HG03442 (cell line): ENCODE results near the gene PALS1.
"Not testable (repeated sequence)": the region's sequence is repeated elsewhere in the genome, so short reads cannot be mapped to it uniquely, and the experiment has no call there.

Experiments
- ATAC-seq: cut with Tn5 transposase; IDR thresholded peaks from one replicate; pipeline ENCODE4 v1.9.1; 2021; ENCODE audit warnings: mild to moderate bottlenecking, moderate library complexity; ENCODE audit not compliant: unreplicated experiment

The PALS1 gene

DNA sequence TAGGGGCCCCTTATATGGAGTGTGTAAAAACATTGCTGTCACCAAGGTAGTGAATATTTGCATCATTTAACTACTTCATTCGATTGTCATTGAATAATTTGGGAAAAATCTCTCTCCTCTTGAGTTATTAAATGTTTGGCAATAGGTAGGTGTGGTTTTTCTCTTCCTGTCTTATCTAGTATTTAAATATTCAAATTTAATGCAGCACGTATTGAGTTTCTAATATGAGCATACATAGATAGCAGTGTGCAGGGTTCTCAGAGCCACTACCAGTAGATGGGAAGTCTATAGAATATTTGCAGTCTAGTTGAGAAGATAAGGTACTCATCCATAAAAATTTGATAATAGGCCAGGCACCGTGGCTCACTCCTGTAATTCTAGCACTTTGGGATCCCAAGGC lies 16.7 kb downstream of the PALS1 start:
- no peak for ATAC-seq

DNA sequence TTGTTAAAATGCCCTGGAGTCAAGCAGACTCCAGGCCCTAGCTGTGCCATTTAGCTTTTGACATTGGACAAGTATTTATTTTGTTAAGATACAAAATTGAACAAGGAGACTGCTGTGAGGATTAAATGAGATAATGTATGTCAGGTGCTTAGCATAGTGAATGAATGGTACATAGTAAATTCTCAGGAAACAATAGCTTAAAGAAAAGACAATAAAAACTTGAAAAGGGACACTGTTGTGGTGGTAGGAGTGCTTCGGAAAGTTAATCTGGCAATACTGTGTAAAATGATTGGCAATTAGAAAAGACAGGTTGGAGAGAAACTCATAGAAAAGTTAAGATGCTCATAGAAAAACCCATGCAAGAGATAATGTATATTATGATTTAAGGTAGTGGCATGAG lies 19.7 kb downstream of the PALS1 start:
- no peak for ATAC-seq

DNA sequence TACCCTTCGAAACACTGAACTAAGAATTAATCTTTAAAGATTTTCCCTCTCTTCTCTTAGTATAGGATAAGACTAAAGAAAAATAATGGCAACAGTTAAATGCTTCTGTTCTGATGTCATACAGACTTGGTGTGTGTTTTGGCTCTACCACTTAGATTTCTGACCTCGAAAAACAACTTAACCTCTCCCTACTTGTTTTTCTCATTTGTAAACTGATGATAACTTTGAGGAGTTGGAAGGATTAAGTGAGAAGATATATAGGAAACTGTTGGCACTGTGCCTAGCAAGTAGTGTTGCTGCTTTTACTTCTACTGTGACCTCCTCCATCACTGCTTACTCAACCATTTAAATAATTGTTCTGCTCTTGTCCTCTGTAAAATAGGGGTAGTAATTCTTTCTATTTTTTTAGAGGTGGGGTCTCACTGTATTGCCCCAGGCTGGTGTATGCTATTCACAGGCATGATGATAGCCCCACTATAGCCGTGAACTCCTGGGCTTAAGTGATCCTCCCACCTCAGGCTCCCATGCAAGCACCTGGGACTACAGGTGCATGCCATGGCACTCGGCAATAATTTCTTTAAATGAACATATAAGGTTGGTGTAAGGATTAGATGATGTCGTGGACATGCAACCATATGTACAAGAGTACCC lies 22.4 kb downstream of the PALS1 start:
- ATAC-seq: no peak

DNA sequence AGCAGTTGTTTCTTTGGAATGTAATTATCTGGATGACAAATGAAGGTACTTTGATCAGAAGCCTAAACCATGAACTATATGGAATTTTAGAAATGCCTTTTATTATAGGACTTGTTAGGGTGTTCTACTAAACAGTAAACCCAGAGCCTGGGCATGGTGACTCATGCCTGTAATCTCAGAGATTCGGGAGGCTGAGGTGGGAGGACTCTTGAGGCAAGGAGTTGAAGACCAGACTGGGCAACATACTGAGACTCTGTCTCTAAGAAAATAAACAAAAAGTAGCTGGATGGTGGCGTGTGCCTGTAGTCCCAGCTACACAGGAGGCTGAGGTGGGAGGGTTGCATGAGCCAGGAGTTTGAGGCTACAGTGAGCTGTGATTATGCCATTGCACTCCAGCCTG lies 23.9 kb downstream of the PALS1 start:
- no peak for ATAC-seq

DNA sequence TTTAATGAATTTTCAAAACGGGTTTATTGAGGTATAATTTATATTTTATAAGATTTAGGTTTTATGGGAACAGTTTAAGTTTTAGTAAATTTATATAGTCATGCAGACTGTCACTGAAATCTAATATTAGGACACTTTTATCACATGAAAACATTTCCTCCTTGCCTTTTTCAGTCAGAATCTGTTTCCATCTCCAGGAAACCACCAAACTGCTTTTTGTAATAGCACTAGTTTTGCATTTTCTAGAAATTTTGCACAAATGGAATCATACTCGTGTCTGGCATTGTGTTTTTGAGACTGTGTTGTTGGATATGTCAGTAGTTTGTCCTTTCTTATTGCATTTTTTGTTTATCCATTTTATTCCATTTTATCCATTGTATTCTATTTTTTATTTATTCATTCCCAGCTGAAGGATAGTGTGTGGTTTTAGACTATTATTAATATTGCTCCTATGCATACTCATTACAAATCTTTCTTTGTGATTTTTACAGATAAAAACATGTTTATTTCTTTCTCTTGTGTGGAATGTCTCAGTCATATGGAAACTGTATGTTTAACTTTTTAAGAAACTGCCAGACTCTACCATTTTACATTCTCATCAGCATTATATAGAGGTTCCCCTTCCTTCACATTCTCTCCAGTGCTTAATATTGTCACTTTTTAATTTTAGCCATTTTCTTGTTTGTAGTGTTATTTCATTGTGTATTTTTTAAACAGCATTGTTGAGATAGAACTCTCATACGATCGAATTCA lies 26.5 kb downstream of the PALS1 start:
- ATAC-seq: no peak

DNA sequence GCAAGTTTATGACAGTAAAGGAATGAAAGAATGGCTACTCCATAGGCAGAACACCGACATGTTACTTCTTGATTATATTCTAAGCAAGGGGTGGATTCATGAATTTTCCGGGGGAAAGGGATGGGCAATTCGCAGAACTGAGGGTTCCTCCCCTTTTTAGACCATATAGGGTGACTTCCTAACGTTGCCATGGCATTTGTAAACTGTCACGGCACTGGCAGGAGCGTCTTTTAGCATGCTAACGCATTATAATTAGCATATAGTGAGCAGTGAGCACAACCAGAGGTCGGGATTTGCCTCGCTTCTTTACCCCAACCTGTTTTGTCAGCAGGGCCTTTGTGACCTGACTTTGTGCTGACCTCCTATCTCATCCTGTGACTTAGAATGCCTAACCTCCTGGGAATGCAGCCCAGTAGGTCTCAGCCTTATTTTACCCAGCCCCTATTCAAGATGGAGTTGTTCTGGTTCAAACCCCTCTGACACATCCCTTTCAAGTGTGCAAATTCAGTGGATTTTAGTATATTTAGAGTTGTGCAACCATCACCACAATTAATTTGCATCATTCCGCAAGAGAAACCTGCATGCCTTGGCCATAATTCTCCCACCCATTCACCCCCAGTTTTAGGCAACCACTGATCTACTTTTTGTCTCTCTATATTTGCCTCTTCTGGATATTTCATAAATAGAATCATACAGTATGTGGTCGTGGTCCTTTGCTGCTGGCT lies 27.4 kb downstream of the PALS1 start:
- no peak for ATAC-seq

DNA sequence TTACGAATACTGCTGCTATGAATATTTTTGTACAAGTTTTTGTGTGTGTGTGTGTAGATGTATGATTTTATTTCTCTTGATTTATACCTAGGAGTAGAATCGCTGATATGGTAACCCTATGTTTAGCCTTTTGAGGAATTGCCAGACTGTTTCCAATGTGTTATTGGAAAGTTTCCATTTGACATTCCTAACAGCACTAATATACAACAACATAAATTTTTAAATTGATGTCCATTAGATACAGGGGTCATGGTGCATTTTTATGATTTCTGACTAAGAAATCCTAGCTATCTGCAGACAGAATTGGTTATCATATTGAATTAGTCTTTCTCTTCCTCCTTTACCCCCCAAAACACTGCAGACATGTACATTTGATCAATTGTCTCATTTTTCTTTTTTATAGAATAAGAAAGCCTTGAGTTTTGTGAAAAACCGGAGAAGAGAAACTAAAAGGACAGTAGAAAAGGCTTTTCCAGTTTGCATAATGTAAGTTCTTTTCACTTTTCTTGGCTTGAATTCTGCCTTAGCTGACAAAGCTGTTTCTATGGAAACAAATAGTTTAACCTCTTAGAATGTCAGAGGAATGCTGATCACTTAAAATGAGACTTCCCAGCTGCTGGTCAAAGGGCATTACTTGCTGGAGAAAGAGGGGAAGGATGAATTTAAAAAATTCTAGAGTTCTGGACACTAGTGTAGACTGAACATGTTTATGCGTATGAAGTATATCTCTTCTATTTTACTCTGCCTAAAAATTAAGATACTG lies 28.2 kb downstream of the PALS1 start:
- ATAC-seq: no peak

DNA sequence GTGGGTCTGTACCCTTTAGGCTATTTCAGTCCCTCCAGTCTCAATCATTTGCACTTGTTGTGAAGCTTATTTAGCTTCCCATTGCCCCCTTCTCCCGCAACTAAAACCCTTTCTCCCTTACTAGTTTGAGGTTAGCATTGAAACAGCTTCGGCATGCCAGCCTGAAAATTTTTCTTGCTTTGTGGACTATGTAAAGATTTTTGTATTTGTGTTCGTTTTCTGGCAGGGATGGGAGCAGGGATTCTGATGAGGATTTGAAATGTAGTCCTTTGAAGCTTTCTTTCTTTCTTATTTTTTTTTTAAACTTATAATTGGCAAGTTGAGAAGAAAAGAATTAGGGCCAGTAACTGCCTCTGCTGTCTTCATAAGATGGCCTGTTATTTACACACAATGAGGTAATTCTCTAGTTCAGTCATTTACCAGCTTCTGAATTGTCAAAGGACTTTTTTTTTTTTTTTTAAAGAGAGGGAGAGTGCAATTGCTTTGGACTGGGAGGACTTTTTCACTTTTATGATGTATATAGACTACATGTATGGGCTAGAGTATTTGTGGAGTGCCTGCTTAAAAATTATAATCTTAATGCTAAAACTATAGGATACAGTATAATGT lies 29.0 kb downstream of the PALS1 start:
- ATAC-seq: no peak

DNA sequence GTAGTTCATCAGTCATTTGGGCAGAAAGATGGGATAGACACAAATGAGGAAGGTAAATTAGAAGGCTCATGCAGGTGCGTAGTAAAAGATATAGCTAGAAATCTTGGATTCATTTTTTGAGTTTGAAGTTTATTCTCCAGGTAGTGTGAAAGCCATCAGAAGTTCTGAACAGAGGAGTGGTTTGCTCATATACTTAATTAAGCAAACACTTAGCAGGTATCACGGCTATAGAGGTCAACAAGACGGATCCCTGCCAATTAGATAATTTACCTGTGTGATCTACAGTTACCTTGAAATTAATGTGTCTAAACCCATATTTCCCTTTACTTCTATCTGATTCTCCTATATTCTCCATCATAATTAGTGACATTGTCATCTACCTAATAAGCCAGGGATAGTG lies 29.7 kb downstream of the PALS1 start:
- ATAC-seq: no peak

DNA sequence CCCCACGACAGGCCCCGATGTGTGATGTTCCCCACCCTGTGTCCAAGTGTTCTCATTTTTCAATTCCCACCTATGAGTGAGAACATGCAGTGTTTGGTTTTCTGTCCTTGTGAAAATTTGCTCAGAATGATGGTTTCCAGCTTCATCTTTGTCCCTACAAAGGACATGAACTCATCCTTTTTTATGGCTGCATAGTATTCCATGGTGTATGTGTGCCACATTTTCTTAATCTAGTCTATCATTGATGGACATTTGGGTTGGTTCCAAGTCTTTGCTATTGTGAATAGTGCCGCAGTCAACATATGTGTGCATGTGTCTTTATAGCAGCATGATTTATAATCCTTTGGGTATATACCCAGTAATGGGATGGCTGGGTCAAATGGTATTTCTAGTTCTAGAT lies 32.0 kb downstream of the PALS1 start:
- not testable (repeated sequence) for ATAC-seq

DNA sequence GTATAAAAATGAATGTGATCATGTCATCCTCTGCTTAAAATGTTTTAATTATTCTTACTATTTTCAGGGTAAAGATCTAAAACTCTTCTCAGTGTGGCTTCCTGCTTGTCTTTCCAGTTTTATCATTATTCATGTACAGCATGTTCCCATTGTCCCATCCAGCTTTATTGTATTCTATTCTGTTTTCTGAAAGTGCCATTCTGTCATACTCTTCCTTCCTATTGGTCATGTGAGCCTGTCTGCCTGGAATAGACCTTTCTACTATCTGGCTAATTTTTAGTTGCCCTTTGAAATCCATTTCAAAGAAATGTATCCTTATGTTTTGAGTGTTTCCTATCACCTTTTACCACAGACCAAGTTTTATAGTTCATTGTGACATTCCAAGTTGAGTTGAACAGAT lies 34.9 kb downstream of the PALS1 start:
- no peak for ATAC-seq

DNA sequence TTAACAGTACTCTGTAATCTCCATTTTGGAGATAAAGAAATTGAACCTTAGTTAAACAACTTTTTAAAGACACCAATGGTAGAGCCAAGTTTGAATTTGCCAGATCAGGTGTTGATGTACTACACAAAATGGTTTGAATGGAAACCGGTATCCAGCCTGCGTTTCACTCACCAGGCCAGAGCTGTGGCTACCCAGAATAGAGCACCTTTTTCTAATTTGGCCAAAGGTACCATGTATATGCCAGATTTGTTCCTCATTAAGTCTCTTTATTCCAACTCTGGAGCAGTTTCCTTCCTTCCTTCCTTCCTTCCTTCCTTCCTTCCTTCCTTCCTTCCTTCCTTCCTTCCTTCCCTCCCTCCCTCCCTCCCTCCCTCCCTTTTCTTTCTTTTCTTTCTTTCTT lies 39.3 kb downstream of the PALS1 start:
- no peak for ATAC-seq

DNA sequence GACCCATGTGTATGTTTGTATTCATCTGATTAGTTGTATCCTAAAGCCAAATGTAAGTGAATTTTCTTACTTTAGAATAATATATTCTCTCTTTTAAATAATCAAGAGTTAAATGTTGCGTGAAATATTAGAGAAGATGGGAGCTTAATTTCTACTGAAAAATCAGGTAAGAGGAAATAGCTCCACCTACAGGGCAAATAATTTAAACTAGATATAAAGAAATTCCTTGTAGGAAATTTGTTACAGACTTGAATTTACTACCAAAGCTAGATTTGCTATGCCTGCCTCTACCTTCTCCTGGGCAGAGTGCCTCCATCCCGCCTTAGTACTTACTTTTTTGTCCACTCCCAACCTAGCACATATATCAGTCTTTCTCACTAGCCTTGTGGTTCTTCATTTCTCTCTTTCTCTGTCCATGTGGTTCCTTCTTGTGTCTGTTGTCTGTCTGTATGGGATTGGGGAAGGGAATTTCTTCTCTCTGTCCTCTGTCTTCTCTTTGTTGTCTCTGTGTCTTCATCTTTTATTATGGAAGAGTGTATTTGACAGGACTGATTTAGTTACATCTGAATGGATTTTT lies 44.7 kb downstream of the PALS1 start:
- no peak for ATAC-seq
